Measurements from ENCODE around the gene VIL1. TPM values are rescaled to one million over a fixed set of nuclear protein-coding genes. Genes with fewer than 3 reads are reported as not detected.

VIL1 gene
- total RNA-seq, 1 donor: not detected

DNA sequence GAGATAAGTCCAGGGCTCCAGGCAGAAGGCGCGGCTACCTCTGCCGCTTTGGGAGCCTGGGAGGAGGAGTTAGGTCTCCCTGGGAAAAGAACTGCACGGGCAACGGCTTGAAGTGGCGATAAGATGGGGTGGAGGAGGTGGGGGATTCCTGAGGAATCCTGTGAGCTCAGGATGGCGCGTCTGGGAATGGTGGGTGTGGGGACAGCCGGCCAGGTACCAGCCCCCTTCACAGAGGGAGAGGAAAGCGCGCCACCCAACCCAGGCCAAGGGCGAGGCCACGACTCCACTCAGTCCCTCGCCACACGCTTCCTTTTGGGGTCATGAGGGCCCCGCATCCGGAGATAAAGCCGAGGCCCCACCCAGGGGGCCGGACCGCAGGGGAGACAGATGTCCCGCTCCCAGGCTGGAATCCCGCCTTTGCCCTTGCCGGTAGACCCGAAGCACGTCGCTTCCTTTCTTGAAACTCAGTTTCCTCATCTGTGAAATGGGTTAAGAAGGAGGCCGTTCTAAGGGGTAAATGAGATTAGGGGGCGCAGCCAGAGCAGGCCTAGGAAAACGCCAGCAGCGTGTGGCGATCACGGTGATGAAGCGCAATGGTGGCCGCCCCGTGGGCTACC, 21.0 kb upstream of the VIL1 start:
- DNase-seq (ENCODE audit: insufficient read length, low spot score, missing footprints): peak; percentile 95

DNA sequence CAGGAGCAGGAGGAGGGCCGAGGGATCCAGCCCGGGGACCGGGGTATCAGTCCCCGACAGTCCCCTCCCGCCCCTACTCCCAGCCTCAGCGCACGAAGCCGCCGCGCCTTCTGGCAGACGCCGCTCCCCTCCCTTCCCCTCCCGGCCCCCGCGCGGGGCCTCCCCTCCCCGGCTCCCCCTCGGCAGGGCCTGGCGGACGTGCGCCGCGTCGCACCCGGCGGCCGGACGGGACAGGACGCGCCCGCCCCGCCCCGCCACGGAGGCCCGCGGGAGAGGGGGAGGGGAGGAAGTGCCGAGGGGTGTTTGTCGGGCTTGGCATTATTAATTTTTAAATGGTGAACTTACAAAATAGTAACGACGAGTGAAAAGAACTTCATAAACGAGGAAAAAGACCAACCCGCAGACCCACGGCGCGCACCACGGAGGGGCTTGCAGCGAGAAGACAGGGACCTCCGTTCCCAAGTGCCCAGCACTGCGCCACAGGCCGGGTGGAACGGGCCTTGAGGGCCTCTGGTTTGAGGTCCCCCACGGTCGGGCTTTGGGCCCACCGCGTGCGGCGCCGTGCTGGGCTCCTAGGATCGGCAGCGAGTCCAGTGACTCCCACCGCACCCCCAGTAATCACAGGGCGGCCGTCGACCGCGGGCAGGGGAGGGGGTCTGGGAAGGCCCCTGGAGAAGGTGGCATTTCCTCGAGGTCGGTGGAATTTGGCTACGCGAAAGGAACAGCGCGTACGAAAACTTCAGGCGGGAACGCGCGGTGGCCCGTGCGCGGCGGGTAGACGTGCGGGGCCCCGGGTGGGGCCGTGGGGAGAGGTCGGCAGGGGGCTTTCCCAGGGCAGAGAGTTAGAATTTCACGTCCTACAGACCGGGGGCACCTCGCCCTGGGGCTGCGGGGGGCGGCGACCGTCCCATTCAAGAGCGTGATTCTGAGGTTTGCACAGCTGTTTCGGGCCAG, 20.2 kb upstream of the VIL1 start:
- H3K27ac ChIP-seq (ENCODE audit: low read depth, low read length): peak overlapping the region; percentile 39
- DNase-seq (ENCODE audit: insufficient read length, low spot score, missing footprints): peak; percentile 97
- no peaks in the 10 kb centered on the region for H3K27me3 ChIP-seq (ENCODE audit: insufficient read depth, low read length)
- H3K9me3 ChIP-seq (ENCODE audit: low read depth, low read length): no peaks in the 10 kb centered on the region
- H3K4me2 ChIP-seq (ENCODE audit: insufficient read depth, low read length): peak overlapping the region; percentile 88
- peaks cover 13% of the 10 kb centered on the region for H4K20me1 ChIP-seq (ENCODE audit: insufficient read depth, low read length)
- H3K4me3 ChIP-seq (ENCODE audit: insufficient read depth, low read length): peak overlapping the region; percentile 80
- peak overlapping the region; percentile 62 for H2AFZ ChIP-seq (ENCODE audit: low read length)
- H3K79me2 ChIP-seq (ENCODE audit: insufficient read depth, low read length): peaks cover 33% of the 10 kb centered on the region
- H3K4me1 ChIP-seq (ENCODE audit: insufficient read depth, low read length): peaks cover 19% of the 10 kb centered on the region
- H3K36me3 ChIP-seq (ENCODE audit: insufficient read depth, low read length): peaks cover 18% of the 10 kb centered on the region
- TF ChIP-seq, protein P1, sequence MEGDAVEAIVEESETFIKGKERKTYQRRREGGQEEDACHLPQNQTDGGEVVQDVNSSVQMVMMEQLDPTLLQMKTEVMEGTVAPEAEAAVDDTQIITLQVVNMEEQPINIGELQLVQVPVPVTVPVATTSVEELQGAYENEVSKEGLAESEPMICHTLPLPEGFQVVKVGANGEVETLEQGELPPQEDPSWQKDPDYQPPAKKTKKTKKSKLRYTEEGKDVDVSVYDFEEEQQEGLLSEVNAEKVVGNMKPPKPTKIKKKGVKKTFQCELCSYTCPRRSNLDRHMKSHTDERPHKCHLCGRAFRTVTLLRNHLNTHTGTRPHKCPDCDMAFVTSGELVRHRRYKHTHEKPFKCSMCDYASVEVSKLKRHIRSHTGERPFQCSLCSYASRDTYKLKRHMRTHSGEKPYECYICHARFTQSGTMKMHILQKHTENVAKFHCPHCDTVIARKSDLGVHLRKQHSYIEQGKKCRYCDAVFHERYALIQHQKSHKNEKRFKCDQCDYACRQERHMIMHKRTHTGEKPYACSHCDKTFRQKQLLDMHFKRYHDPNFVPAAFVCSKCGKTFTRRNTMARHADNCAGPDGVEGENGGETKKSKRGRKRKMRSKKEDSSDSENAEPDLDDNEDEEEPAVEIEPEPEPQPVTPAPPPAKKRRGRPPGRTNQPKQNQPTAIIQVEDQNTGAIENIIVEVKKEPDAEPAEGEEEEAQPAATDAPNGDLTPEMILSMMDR (IDR thresholded peaks at IDR 0.05; ENCODE audit: extremely low read depth, low read depth, low read length): no peak

More for the DNA sequence above, 21.0 kb upstream of the VIL1 start:
- TF ChIP-seq, protein P1 (IDR thresholded peaks at IDR 0.05; ENCODE audit: extremely low read depth, low read depth, low read length): no peak
- Histone ChIP-seq H3K79me2 (ENCODE audit: insufficient read depth, low read length) (peaks cover 28% of the 10 kb centered on the region), H3K27me3 (ENCODE audit: insufficient read depth, low read length) (no peaks in the 10 kb centered on the region), H3K4me3 (ENCODE audit: insufficient read depth, low read length) (peak overlapping the region; percentile 80), H3K36me3 (ENCODE audit: insufficient read depth, low read length) (peaks cover 10% of the 10 kb centered on the region), H4K20me1 (ENCODE audit: insufficient read depth, low read length) (peaks cover 13% of the 10 kb centered on the region), H3K9me3 (ENCODE audit: low read depth, low read length) (no peaks in the 10 kb centered on the region), H2AFZ (ENCODE audit: low read length) (peak overlapping the region; percentile 59), H3K4me2 (ENCODE audit: insufficient read depth, low read length) (peak overlapping the region; percentile 88), H3K27ac (ENCODE audit: low read depth, low read length) (peak overlapping the region; percentile 37), H3K4me1 (ENCODE audit: insufficient read depth, low read length) (peaks cover 19% of the 10 kb centered on the region)

DNA sequence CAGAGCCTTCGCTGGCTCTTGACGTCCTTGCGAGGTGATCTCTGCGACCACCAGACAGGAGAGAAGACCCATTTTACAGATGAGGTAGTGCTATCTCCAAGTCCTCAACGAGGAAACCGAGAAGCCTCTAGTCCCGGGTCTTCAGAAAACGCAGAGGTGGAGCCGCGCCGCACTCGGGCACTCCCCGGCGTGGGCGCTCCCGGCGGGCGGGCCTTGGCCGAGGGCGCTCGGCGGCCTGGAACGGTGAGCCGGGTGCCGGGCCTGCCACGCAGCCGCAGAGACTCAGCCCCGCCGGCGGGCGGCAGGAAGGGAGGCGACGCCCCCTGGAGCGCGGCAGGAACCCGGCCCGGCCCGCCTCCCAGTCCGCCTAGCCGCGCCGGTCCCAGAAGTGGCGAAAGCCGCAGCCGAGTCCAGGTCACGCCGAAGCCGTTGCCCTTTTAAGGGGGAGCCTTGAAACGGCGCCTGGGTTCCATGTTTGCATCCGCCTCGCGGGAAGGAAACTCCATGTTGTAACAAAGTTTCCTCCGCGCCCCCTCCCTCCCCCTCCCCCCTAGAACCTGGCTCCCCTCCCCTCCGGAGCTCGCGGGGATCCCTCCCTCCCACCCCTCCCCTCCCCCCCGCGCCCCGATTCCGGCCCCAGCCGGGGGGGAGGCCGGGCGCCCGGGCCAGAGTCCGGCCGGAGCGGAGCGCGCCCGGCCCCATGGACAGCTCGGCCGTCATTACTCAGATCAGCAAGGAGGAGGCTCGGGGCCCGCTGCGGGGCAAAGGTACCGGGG, 19.3 kb upstream of the VIL1 start, which contains the start of gene CTDSP1:
Gene CTDSP1 (plus strand): TSS at position 478 of the 776 bp plus-strand sequence. CDS start 223 bp downstream, at position 701.
- Histone ChIP-seq H4K20me1 (ENCODE audit: insufficient read depth, low read length) (peaks cover 13% of the 10 kb centered on the region), H3K4me2 (ENCODE audit: insufficient read depth, low read length) (peak within 1 kb of the TSS; percentile 84), H3K36me3 (ENCODE audit: insufficient read depth, low read length) (peaks cover 24% of the 10 kb centered on the region), H3K79me2 (ENCODE audit: insufficient read depth, low read length) (peaks cover 33% of the 10 kb centered on the region), H3K9me3 (ENCODE audit: low read depth, low read length) (no peaks in the 10 kb centered on the region), H3K4me1 (ENCODE audit: insufficient read depth, low read length) (peaks cover 19% of the 10 kb centered on the region), H2AFZ (ENCODE audit: low read length) (peak within 1 kb of the TSS; percentile 62), H3K27me3 (ENCODE audit: insufficient read depth, low read length) (no peaks in the 10 kb centered on the region), H3K27ac (ENCODE audit: low read depth, low read length) (peak within 1 kb of the TSS; percentile 39), H3K4me3 (ENCODE audit: insufficient read depth, low read length) (peak within 1 kb of the TSS; percentile 82)
- TF ChIP-seq, protein P1 (IDR thresholded peaks at IDR 0.05; ENCODE audit: extremely low read depth, low read depth, low read length): no peak
- DNase-seq (ENCODE audit: insufficient read length, low spot score, missing footprints): peak; percentile 100
